Embryonic facial prominence (tissue), 1 donor: ENCODE results near the gene CDC123.
"Not testable (repeated sequence)": the region's sequence is repeated elsewhere in the genome, so short reads cannot be mapped to it uniquely, and the experiment has no call there.

ENCODE experiments used
- DNase-seq: peaks from one replicate; pipeline ENCODE4 v3.0.0-alpha.2; 2016; ENCODE audit errors: extremely low spot score

CDC123 gene

GRCh38 chr10:12235116-12235694 is 39.2 kb downstream of the CDC123 start:
- DNase-seq, result no peak

- DNase-seq, result no peak
These were observed 39.8 kb downstream of the CDC123 start for GRCh38 chr10:12235796-12236195.

GRCh38 chr10:12237265-12238220 is 41.6 kb downstream of the CDC123 start:
- DNase-seq, result no peak

- no peak for DNase-seq
These were observed 42.8 kb downstream of the CDC123 start for GRCh38 chr10:12238821-12239220.

- DNase-seq, result peak; percentile 27
These were observed 46.0 kb downstream of the CDC123 start for GRCh38 chr10:12241810-12242529.

GRCh38 chr10:12243864-12244620 is 48.1 kb downstream of the CDC123 start:
- DNase-seq, result no peak

- DNase-seq, result no peak
These were observed 54.2 kb downstream of the CDC123 start for GRCh38 chr10:12250181-12250580.

GRCh38 chr10:12250702-12251101 is 54.7 kb downstream of the CDC123 start:
- DNase-seq, result not testable (repeated sequence)

GRCh38 chr10:12251581-12251980 is 55.6 kb downstream of the CDC123 start:
- DNase-seq, result no peak

GRCh38 chr10:12252882-12253546 is 57.0 kb downstream of the CDC123 start:
- no peak for DNase-seq

- DNase-seq, result no peak
These were observed 59.1 kb downstream of the CDC123 start for GRCh38 chr10:12255048-12255447.

- DNase-seq, result no peak
These were observed 64.0 kb downstream of the CDC123 start for GRCh38 chr10:12259988-12260387.

- DNase-seq, result no peak
These were observed 66.4 kb downstream of the CDC123 start for GRCh38 chr10:12262278-12262981.

GRCh38 chr10:12264204-12264940 is 68.4 kb downstream of the CDC123 start:
- peak; percentile 34 for DNase-seq

GRCh38 chr10:12269056-12269455 is 73.1 kb downstream of the CDC123 start:
- no peak for DNase-seq

- DNase-seq, result no peak
These were observed 75.2 kb downstream of the CDC123 start for GRCh38 chr10:12271210-12271540.

GRCh38 chr10:12277862-12278261 is 81.9 kb downstream of the CDC123 start:
- DNase-seq, result not testable (repeated sequence)

GRCh38 chr10:12279281-12279680 is 83.3 kb downstream of the CDC123 start:
- no peak for DNase-seq

GRCh38 chr10:12287772-12288171 is 91.8 kb downstream of the CDC123 start:
- no peak for DNase-seq

GRCh38 chr10:12297784-12298183 is 101.8 kb downstream of the CDC123 start:
- DNase-seq, result not testable (repeated sequence)
